Ectodermal cell (in vitro differentiated cells): ENCODE data around the gene FUT7.
"Not testable (repeated sequence)": the region's sequence is repeated elsewhere in the genome, so short reads cannot be mapped to it uniquely, and the experiment has no call there.

Experiments
- H3K27ac ChIP-seq: 2 replicates; pipeline ENCODE4 v1.7.0; 2013; ENCODE audit warnings: mild to moderate bottlenecking, low read depth, low read length; ENCODE audit not compliant: insufficient read depth, poor library complexity, severe bottlenecking
- H3K27me3 ChIP-seq: 2 replicates; pipeline ENCODE4 v1.7.0; 2013; ENCODE audit warnings: mild to moderate bottlenecking, low read length; ENCODE audit not compliant: insufficient read depth, control insufficient read depth, poor library complexity, severe bottlenecking
- H3K36me3 ChIP-seq: one replicate; pipeline ENCODE4 v1.7.0; 2013; ENCODE audit warnings: low read length; ENCODE audit not compliant: control insufficient read depth, insufficient read depth
- H3K4me1 ChIP-seq: one replicate; pipeline ENCODE4 v1.7.0; 2013; ENCODE audit warnings: low read length; ENCODE audit not compliant: control insufficient read depth, insufficient read depth
- H3K4me3 ChIP-seq: 2 replicates; pipeline ENCODE4 v1.7.0; 2013; ENCODE audit warnings: low read depth, low read length, control low read depth; ENCODE audit not compliant: insufficient read depth
- H3K9me3 ChIP-seq: 2 replicates; pipeline ENCODE4 v1.7.0; 2013; ENCODE audit warnings: mild to moderate bottlenecking, low read length, moderate library complexity; ENCODE audit not compliant: control insufficient read depth
- WGBS, 2 experiments: methylation state at CpG; one replicate each; pipeline ENCODE4 v1.1.7; 2013; ENCODE audit warnings: missing lambda C conversion rate in 2 of 2; 5-methylcytosine and 5-hydroxymethylcytosine counted together

The FUT7 gene

DNA sequence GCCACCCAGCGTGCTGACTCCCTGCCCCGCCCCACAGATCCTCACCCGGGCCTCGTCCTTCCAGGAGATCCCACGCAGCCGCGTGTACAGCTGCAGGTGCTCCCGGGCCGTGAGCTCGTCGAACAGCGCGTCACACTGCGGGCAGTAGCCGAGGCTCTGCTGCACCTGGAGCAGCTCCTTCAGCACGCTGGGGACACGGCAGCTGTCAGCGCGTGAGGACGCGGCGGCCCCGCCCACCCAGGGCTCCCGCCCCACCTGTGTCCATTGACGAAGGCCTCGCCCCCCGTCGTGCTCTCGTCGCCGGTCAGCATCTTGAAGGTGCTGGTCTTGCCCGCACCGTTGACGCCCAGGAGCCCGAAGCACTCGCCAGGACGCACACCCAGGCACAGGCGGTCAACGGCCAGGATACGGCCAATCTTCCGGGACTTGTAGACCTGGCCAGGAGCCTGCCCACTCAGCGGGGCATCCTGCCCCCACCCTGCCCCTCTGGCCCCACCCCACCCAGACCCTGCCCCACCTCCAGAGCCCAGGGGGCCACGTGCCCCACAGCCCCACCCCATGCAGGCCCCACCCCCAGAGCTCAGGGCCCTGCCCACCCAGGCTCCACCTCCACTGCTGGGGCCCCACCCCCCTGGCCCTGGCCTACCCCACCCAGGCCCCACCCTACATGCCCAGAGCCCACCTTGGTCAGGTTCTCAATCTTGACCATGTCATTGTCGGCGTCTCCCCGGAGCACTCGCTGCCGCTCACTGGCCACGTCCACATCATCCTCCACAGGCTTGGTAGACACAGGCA is 21.8 kb downstream of the FUT7 start:
- no peaks in the 10 kb centered on the region for H3K27me3 ChIP-seq
- WGBS, 2 experiments, result 94 to 95% methylated on average over 49 of the region's 49 CpGs

DNA sequence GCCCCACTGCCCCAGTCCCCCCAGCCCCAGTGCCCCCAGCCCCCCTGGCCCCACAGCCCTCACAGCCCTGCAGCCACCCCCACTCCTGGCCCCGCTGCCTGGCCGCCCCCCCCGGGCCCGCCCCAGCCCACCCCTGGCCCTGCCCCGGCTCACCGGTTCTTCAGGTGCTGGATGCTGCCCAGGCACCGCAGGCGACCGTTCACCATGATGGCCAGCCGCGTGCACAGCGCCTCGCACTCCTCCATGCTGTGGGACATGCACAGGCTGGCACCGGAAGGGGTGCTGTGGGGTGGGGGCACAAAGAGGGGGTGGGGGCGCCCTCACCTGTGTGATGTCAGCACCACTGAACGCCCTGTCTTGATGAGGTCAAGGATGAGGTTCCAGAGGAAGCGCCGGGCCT is 22.7 kb downstream of the FUT7 start:
- Histone ChIP-seq H3K36me3 (no peaks in the 10 kb centered on the region), H3K27ac (no peak overlapping the region), H3K4me3 (no peak overlapping the region), H3K27me3 (no peaks in the 10 kb centered on the region), H3K9me3 (no peaks in the 10 kb centered on the region), H3K4me1 (peaks cover 7% of the 10 kb centered on the region)
- 94 to 95% methylated on average over 18 of the region's 18 CpGs for WGBS, 2 experiments

More for the DNA sequence above, 21.8 kb downstream of the FUT7 start:
- Histone ChIP-seq H3K27ac (no peak overlapping the region), H3K36me3 (no peaks in the 10 kb centered on the region), H3K9me3 (no peaks in the 10 kb centered on the region), H3K4me1 (peaks cover 7% of the 10 kb centered on the region), H3K4me3 (no peak overlapping the region)

DNA sequence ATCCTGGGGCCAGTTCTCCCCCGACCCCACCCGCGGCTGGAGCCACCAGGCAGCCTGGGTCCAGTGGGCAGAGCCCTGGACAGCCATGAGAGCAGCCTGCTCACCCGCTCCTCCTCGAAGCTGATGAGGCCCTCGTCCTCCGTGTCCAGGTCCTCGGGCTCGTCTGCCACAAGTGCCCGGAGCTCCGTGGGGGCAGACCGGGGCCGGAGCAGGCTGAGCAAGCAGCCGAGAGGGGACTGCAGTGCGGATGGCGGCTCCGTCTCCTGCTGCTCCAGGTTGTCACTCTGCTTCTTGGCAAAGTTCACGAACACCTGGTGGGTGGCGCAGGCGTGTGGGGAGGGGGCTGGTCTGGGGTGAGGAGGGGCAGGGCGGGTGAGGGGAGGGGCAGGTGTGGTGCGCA is 23.6 kb downstream of the FUT7 start:
- H3K36me3 ChIP-seq, result no peaks in the 10 kb centered on the region
- 92% methylated on average over 22 of the region's 22 CpGs for WGBS, 2 experiments
- no peaks in the 10 kb centered on the region for H3K27me3 ChIP-seq
- peaks cover 7% of the 10 kb centered on the region for H3K4me1 ChIP-seq
- no peaks in the 10 kb centered on the region for H3K9me3 ChIP-seq
- H3K4me3 ChIP-seq, result no peak overlapping the region
- no peak overlapping the region for H3K27ac ChIP-seq

DNA sequence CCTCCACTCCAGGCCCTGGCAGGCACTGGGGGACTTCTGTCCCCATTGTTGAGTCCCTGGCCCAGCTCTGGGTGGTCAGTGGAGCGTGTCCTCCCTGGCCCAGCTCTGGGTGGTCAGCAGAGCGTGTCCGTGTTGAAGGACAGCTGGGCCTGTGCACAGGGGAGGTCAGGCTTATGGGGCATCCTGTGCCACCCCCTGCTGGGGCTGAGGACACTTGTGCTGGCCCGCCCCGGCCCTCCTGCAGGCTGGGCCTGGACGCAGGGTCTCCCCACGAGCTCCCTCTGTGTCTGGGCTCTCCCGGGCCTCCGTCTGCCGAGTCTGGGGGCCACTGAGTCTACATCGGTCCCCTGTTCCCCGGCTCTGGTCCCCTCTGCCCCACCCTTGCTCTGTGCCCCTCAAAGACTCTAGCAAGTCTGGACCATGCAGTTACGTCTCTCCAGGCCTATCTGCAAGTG is 24.0 kb downstream of the FUT7 start:
- Histone ChIP-seq H3K9me3 (no peaks in the 10 kb centered on the region), H3K4me1 (peaks cover 7% of the 10 kb centered on the region), H3K27ac (no peak overlapping the region), H3K36me3 (no peaks in the 10 kb centered on the region), H3K4me3 (no peak overlapping the region), H3K27me3 (no peaks in the 10 kb centered on the region)
- WGBS, 2 experiments, result 90 to 91% methylated on average over 13 of the region's 13 CpGs

DNA sequence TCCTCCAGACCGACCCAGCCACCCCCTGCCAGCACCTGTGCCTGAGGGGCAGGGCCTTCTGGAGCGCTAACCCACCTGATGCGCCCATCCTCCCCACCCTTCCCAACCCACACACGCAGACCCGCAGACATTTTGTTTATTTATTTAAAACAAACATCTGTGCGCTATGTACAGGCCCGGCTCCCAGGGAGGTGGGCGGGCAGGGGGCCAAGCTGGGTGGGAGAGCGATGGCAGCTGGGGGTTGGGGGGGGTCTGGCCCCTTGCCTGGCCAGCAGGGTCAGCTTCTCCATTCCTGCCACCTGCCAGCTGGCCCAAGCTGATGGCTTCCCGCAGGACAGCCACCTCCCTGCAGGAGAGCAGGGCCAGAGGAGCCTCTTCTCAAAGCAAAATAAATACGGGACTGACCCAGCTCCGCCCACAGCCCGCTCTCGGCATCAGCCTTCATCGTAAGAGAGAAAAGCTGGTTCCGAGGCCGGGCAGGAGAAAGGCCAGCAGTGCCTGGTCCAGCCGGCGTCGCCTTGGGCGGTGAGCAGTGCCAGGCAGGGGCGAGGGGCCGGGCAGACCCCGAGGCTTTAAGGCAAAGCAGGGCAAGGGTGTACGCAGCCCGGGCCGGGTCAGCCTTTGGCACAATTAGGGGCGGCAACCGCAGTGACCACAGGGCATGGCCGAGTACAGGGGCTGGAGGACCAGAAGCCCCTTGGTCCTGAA is 24.6 kb downstream of the FUT7 start:
- Histone ChIP-seq H3K27ac (no peak overlapping the region), H3K36me3 (no peaks in the 10 kb centered on the region), H3K4me1 (peaks cover 7% of the 10 kb centered on the region), H3K4me3 (no peak overlapping the region), H3K27me3 (no peaks in the 10 kb centered on the region), H3K9me3 (no peaks in the 10 kb centered on the region)
- WGBS, 2 experiments, result 86 to 87% methylated on average over 30 of the region's 30 CpGs

DNA sequence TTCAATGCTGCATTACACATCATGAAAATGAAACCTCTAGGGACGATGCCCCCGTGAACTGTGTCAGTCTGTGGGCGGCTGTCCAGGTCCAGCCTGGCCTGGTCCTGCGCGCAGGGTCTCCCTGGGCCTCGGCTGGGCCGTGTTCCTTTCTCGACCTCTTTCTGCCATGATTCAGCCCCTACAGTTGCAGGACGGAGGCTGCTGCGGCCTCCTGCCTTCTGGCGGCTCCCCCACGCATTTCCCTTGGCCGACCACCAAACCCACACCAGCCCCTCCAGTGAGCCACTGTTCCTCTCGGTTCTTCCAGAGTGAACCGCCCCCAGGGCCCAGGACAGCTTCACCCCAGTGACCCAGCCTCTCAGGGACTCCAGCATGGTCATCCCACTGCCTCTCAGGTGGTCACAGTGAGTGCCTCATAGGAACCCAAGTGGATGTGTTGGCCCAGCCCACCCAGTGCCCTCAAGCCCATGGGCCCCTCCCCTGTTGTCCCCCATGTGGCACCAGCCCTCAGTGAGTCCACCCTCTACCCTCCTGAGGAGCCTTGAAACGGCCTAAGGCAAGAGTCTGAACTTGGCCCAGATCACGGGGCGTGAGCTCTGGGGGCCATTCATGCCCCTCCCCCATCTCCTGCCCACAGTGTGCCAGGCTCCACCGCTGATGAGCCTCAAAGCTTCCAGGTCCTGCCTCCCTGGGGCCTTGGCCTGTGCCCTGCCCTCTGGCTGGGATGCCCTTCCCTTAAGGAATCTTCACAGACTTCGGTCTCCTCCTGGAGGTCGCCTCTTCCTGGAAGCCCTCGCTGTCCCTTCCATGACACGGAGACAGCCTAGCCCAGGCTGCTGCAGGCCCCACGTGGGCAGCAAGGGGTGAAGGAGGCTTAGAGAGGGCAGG is 25.5 kb downstream of the FUT7 start:
- Histone ChIP-seq H3K27ac (no peak overlapping the region), H3K4me3 (no peak overlapping the region), H3K4me1 (peaks cover 7% of the 10 kb centered on the region), H3K27me3 (no peaks in the 10 kb centered on the region), H3K9me3 (no peaks in the 10 kb centered on the region), H3K36me3 (no peaks in the 10 kb centered on the region)
- 94 to 96% methylated on average over 24 of the region's 24 CpGs for WGBS, 2 experiments

DNA sequence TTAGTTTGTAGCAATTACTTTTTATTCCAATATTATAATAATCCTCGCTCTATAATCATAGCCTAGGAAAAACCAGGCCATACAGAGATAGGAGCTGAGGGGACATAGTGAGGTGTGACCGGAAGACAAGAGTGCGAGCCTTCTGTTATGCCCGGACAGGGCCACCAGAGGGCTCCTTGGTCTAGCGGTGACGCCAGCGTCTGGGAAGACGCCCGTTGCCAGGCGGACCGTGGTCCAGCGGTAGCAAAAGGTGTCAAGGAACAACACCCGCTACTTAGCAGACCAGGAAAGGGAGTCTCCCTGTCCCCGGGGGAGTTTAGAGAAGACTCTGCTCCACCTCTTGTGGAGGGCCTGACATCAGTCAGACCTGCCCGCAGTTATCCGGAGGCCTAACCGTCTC is 27.6 kb downstream of the FUT7 start:
- H3K36me3 ChIP-seq, H3K4me1 ChIP-seq, H3K9me3 ChIP-seq, H3K27ac ChIP-seq, H3K27me3 ChIP-seq, H3K4me3 ChIP-seq: not testable (repeated sequence)
- 50 to 51% methylated on average over 16 of the region's 17 CpGs for WGBS, 2 experiments

DNA sequence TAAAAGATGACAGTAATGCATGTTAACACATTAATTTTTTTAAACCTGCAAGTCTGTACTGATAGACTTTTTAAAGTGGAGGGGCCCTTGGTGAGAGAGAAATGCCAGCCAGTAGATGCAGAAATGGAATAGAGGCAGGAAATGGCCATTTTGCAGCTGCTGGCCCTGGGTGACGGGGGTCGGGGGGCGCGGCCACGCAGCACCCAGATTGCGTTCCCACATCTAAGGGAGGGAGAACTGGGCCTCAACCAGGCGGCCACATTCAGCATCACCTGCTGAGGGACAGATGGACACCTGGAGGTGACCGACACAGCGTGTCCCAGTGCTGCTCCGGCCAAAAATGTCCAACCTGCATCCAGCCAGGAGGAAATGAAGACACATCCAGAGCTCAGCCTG is 29.2 kb downstream of the FUT7 start:
- 93 to 94% methylated on average over 10 of the region's 10 CpGs for WGBS, 2 experiments

DNA sequence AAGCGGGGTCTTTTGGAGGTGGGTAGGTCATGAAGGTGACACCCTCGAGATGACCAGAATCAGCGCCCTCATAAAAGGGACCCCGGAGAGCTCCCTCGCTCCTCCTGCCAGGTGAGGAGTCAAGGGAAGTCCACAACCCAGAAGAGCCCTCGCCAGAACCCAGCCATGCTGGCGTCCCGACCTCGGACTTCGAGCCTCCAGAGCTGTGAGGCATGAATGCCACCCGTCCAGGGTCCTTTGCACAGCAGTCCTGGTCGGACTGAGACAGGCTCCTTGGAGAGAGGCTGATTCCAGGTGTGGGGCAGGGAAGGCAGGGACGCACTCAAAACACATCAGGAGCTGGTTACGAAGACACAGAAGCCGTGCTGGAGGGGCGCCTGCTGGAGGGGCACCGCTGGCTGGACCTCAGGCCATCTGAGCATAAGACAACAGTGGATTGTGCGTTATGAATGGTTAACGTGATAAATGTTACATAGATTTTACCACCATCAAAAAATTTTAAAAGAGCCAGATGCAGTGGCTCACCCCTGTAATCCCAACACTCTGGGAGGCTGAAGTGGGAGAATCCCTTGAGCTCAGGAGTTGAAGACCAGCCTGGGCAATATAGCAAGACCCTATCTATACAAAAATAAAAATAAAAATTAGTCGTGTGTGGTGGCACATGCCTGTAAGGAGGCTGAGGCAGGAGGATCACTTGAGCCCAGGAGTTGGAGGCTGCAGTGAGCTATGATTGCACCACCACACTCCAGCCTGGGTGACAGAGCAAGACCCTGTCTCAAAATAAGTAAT is 29.8 kb downstream of the FUT7 start:
- Histone ChIP-seq H3K4me1 (peaks cover 3% of the 10 kb centered on the region), H3K27ac (no peak overlapping the region), H3K4me3 (no peak overlapping the region), H3K9me3 (no peaks in the 10 kb centered on the region), H3K36me3 (no peaks in the 10 kb centered on the region), H3K27me3 (no peaks in the 10 kb centered on the region)
- 91 to 92% methylated on average over 18 to 20 of the region's 20 CpGs for whole genome bisulfite sequencing, 2 experiments

More for the DNA sequence above, 29.2 kb downstream of the FUT7 start:
- H3K4me1 ChIP-seq, result peaks cover 4% of the 10 kb centered on the region
- no peak overlapping the region for H3K4me3 ChIP-seq
- no peak overlapping the region for H3K27ac ChIP-seq
- no peaks in the 10 kb centered on the region for H3K9me3 ChIP-seq
- H3K36me3 ChIP-seq, result no peaks in the 10 kb centered on the region
- no peaks in the 10 kb centered on the region for H3K27me3 ChIP-seq
